ENCODE data around the gene RAB33B.

RAB33B gene

GRCh38 chr4:139524062-139524631 lies 70.2 kb downstream of the RAB33B start:
- Histone ChIP-seq H3K27me3 (ENCODE audit: control insufficient read depth, insufficient read depth, low read length) (no peaks in the 10 kb centered on the region), H3K4me1 (ENCODE audit: control insufficient read depth, insufficient read depth, low read length) (no peaks in the 10 kb centered on the region), H3K27ac (ENCODE audit: low read length) (no peak overlapping the region), H3K36me3 (ENCODE audit: control insufficient read depth, insufficient read depth, low read length) (no peaks in the 10 kb centered on the region), H3K4me3 (ENCODE audit: low read length) (no peak overlapping the region), H3K9me3 (ENCODE audit: control insufficient read depth, insufficient read depth, low read length) (no peaks in the 10 kb centered on the region)
- no CpG with 5 or more reads among the region's 4 CpGs for WGBS (ENCODE audit: insufficient coverage, insufficient read length)
- no peak for DNase-seq (ENCODE audit: low read depth, low spot score)

- DNase-seq (ENCODE audit: low read depth, low spot score) = no peak
- Histone ChIP-seq H3K4me1 (ENCODE audit: control insufficient read depth, insufficient read depth, low read length) (no peaks in the 10 kb centered on the region), H3K27me3 (ENCODE audit: control insufficient read depth, insufficient read depth, low read length) (no peaks in the 10 kb centered on the region), H3K36me3 (ENCODE audit: control insufficient read depth, insufficient read depth, low read length) (no peaks in the 10 kb centered on the region), H3K27ac (ENCODE audit: low read length) (no peak overlapping the region), H3K9me3 (ENCODE audit: control insufficient read depth, insufficient read depth, low read length) (no peaks in the 10 kb centered on the region), H3K4me3 (ENCODE audit: low read length) (no peak overlapping the region)
- WGBS (ENCODE audit: insufficient coverage, insufficient read length) = no CpG with 5 or more reads among the region's 2 CpGs
Observed at GRCh38 chr4:139525414-139525813, 71.5 kb downstream of the RAB33B start.
